GM21723 (cell line): ENCODE data around the gene SLC6A18.
"Not testable (repeated sequence)": the region's sequence is repeated elsewhere in the genome, so short reads cannot be mapped to it uniquely, and the experiment has no call there.

ENCODE experiments used
- ATAC-seq: cut with Tn5 transposase; IDR thresholded peaks from one replicate; pipeline ENCODE4 v1.9.1; 2021; ENCODE audit warnings: mild to moderate bottlenecking, moderate library complexity; ENCODE audit not compliant: unreplicated experiment

The SLC6A18 gene

GRCh38 chr5:1249366-1250280 is 24.4 kb downstream of the SLC6A18 start:
- no peak for ATAC-seq

DNA sequence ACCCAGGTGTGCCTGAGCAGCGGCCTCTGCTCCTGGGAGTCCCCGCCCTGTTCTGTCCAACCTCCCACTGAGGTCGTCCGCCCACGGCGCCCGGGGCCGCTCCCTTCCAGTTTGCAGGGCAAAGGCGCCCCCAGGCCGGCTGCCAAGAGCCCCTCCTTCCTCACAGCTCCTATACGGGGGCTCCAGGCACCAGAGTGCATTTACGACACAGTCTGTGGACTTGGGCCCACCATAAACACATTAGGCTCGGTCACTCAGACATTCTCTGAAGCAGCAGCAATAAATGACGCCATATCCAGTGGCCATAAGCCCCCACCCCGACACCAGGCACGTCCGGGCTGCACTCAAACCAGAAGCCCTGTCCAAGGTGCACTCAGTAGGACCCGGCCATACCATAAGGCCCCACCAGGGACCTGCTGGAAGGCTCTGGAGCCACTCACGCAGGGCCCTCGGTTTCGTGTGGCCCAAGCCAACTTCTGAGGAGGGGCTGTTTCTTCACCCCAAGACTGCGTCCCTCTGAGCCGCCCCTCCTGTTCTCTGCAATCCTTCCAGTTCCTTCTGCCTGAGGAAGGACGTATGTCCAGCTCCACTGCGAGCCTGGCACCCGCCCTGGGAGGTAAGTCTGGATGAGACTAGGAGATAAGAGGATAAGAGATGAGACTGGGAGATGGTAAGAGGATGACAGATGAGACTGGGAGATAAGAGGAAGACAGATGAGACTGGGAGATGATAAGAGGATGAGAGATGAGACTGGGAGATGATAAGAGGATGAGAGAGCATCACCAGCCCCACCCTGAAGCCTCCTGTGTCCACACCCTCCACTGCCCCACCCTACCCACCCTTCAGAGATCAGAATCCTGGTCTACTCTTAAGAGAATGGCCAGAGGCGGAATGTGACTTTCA is 26.7 kb downstream of the SLC6A18 start:
- ATAC-seq = no peak

DNA sequence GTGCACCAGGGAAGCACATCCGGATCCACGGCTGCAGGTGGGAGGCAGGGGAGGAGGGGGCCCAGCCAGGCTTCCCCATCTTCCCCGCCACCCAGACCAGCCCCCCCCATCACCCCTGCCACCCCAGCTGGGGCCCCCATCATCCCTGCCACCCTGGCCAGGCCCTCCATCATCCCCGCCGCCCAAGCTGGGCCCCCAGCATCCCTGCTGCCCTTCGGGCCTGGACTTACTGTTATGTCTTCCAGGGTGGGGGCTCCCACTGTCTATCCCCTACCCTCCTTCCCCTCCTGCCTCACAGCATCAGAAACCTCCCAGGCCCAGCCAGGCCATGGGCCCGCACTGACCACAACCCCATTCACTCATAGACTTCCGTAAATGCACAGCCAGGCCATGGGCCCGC is 27.5 kb downstream of the SLC6A18 start:
- no peak for ATAC-seq

DNA sequence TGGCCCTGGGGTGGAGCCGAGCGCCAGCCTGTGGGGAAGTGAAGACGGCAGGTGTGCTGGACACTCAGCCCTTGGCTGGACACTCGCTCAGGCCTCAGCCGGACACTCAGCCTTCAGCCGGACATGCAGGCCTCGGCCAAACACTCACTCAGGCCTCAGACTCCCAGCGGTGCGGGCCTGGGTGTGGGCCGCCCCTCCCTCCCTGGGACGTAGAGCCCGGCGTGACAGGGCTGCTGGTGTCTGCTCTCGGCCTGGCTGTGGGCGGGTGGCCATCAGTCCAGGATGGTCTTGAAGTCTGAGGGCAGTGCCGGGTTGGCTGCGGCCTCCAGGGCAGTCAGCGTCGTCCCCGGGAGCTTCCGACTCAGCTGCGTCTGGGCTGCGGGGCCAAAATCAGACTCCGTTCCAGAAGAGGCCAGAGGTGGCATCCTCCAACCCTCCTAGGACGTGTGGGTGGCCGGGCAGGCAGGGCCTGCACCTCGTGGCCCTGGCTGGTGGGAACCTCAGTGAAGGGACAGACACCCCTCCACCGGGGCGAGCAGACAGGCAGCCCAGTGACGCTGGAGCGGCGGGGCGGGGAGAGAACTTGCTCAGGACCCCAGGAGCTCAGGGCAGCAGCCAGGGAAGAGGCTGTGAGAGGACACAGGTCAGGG is 28.4 kb downstream of the SLC6A18 start:
- no peak for ATAC-seq

DNA sequence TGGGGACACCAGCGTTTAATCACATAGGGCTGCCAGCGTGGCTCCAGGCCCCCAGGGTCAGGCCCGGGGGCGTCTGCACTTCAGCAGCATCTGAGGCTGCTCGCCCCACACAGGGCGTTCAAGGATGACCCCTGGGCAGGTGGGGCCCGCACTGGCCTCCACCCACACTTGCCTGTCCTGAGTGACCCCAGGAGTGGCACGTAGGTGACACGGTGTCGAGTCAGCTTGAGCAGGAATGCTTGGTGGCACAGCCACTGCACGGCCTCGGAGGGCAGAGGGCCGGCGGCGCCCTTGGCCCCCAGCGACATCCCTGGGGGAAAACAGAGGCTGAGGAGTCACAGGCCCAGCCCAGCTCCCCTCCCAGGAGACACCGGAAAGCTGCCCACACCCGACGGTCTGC is 29.0 kb downstream of the SLC6A18 start:
- ATAC-seq = no peak

GRCh38 chr5:1255081-1255561 is 29.9 kb downstream of the SLC6A18 start:
- ATAC-seq = no peak

GRCh38 chr5:1256776-1257175 is 31.6 kb downstream of the SLC6A18 start:
- ATAC-seq = no peak

- no peak for ATAC-seq
Measured at GRCh38 chr5:1257363-1257762, 32.2 kb downstream of the SLC6A18 start.

DNA sequence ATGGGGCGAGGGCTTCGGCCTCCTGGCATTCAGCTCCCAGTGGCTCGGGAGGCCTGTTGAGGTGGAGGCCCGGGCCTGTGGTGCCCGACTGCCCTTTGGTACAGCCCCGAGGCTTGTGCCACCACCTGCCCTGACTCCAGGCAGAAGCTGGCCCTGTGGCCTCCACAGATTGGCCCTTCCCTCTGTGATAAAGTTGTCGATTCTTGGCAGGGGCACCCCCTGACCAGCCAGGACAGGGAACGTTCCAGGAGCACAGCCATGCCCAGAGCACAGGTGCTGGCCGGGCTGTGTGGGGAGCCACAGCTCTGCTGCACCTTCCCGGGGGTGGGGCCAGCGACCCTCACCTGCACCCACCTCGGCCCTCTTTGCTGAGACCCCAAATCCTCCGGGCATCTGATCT is 32.7 kb downstream of the SLC6A18 start:
- ATAC-seq = no peak

GRCh38 chr5:1259806-1260480 is 34.8 kb downstream of the SLC6A18 start:
- no peak for ATAC-seq

DNA sequence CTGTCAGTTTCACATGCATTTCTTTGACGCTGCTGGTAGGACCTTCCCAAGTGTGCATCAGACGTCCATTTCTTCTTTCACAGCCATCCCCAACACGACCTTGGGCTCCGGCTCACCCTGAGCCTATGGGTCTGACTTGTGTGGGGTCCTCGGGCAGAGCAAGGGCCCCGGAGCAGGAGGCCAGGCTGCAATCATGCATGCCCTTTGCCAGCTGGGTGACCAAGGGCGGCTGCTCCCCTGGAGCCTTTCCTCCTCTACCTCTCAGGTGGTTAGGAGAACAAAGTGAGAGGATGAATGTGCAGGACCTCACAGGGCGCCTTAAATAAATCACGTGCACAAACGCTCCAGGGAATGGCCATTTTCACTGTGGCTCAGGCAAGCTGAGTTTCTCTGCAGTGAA is 36.5 kb downstream of the SLC6A18 start:
- no peak for ATAC-seq

- ATAC-seq = no peak
Measured at GRCh38 chr5:1262381-1262780, 37.2 kb downstream of the SLC6A18 start.

DNA sequence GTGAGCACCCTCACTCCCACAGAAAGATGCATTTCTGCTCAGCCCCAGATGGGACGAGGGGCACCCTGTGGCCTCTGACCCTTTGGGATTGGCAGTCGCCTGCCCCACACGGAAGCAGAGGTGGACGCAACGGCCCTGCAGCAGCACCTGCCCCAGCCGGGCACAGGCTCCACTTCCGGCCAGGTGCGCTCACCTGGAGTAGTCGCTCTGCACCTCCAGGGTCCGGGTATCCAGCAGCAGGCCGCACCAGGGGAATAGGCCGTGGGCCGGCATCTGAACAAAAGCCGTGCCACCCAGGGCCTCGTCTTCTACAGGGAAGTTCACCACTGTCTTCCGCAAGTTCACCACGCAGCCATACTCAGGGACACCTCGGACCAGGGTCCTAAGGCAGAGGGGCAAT is 39.0 kb downstream of the SLC6A18 start:
- ATAC-seq = no peak

GRCh38 chr5:1265026-1265425 is 39.8 kb downstream of the SLC6A18 start:
- no peak for ATAC-seq

DNA sequence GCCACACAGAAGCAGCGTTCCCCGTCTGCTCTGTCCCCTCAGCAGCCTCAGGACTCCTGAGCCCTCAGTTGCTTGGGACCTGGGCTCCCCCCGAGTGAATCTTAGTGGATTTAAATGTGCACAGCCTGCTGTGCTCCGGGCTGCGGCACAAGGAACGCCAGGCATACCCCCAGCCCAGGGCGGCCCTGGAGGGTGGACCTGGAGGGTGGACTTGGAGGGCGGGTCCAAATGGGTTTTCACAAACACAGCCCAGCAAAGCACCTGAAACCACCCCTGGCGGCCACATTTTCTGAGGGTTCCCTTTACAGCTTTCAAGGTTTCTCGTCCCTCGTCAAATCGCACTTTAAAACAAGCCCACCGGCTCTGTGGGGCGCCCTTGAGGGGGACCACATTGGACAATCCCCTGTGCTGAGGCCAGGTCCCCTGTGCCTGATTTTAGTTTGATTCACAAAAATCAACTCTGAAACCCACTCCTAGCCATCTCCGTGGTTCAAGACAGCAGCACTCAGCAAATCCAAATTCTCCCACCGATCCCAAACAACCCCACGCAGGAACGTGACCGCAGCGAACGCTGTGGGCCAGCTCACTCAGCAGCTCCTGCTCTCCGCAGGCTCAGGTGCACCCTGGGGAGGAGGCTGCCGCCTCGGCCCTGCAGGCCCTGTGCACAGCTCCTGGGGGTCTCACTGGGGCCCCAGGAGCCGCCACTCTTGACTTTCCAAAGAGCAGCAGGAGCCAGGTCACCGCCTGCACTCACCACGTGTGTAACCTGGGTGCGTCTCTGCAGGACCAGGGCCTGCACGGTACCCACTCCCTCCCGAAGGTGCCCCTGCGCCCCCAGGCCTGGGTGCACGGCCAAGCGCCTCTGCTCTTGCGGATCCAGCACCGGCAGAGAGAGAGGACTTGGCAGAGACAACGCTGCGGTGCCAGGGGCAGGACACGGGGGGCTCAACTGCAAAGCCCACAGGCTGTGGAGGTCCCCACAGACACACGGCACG is 40.6 kb downstream of the SLC6A18 start:
- ATAC-seq = no peak

DNA sequence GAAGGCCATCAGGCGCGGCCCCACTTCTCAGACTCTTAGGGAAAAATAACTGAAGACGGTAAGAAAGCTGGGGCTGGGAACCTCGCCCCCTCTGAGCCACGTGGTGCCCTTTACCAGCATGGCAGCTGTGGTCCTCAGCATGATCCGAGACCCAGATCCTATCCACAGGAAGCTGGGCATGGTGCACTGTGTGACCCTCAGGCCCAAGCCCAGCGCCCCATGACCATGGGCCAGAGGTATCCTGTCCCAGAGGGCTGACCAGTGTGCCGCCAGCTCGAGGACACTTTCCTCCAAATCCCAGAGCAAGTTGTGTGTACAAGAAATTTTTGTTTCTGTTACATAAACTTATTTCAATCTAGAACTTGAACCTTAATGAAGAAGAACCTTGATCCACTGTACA is 41.6 kb downstream of the SLC6A18 start:
- ATAC-seq = no peak

DNA sequence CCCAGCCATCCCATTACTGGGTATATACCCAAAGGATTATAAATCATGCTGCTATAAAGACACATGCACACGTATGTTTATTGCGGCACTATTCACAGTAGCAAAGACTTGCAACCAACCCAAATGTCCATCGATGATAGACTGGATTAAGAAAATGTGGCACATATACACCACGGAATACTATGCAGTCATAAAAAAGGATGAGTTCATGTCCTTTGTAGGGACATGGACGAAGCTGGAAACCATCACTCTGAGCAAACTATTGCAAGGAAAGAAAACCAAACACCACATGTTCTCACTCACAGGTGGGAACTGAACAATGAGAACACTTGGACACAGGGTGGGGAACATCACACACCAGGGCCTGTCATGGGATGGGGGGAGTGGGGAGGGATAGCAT is 42.3 kb downstream of the SLC6A18 start:
- ATAC-seq = not testable (repeated sequence)

GRCh38 chr5:1268056-1268455 is 42.9 kb downstream of the SLC6A18 start:
- ATAC-seq = no peak

GRCh38 chr5:1268666-1269065 is 43.5 kb downstream of the SLC6A18 start:
- ATAC-seq = no peak
